GM19468 (cell line): Measurements from ENCODE around the gene NT5DC3.

Experiments
- ATAC-seq: cut with Tn5 transposase; IDR thresholded peaks from one replicate; pipeline ENCODE4 v1.9.1; 2021; ENCODE audit warnings: mild to moderate bottlenecking, moderate library complexity, moderate number of reproducible peaks; ENCODE audit not compliant: unreplicated experiment; ENCODE audit errors: extremely low read depth

Gene NT5DC3

DNA sequence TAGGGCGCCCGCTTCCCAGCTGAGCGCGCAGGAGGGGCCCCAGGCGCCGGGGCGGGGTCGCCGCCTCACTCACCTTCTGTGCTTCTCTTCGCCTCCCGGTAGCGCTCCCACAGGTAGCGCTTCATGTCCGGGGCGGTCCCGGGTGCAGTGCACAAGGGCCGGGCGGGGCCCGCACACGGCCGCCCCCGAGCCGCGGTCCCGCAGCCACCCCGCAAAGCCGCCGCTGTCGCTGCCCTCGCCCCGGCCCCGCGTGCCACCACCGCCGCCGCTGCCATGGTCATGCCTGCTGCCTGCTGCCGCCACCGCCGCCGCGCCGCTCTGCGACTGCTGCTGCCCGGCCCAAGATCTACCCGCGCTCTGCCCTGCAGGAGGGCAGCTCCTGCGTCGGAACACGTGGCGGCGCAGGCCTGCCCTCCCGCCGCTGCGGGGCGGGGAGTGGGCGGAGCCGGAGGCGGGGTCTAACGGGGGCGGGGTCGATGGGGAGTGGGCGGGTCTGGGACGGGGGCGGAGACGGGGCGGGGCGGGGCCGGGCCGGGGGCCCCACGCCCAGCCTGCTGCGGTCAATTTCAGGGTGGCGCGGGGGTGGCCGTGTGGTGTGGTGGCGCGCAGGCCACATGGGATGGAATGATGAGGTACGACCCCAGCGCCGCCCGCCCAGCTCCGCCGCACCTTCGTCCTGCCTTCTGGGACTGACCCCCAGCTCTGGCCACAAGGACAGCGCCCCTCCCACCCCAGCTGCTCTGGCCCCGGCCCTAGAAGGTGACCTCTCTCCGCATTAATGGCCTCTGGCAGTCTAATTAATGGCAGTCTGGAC is at the start of gene NT5DC3:
TSS of gene NT5DC3 (minus strand) at position 359 of the 814 bp plus-strand sequence. CDS start at position 281, 78 bp downstream.
- ATAC-seq: peak; percentile 87

DNA sequence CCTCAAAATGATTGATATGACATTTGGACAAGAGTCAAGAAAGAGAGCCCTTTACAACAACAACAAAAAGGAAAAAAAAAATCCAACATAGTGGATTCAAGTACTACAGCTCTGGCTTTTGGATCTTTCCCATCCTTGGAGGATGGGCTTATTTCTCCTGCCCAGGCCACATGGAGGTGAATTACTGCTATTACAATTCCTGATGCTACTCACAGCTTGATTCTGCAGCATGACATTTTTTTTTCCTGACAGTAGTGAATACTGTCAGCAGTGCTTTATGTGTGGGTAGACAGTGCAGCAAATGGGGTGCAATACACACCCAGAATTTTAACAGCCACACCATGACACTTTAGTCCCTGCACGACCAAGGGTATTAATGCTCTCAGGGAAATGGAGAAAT is 46.7 kb upstream of the NT5DC3 start:
- ATAC-seq: no peak

DNA sequence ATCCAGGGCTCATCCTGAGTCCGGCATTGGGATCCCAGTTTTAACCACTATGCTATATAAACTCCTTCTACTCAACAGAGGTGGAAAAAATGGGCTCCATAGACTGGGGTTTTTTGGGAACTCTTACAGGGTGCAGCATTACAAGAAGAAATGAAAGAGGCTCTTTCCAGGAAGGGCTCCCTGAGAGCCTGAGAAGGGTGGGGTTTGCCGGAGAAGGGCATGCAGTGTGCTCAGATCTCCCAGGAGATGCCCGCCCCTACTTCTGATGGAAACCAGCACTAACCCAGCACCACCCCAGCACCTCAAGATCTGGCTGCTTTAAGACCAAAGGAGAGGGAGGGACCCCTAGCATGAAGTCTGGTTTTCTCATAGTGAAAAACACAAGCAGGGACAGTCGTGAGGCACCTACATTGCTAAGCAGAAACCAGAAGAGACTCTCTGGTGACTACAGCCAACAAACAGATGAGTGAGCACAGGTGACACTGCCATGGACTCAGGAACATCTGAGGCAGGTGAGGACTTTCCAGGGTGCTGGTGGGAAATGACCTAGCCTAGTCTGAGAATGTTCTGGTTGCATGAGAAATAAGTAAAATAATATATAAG is 45.3 kb upstream of the NT5DC3 start:
- ATAC-seq: no peak

DNA sequence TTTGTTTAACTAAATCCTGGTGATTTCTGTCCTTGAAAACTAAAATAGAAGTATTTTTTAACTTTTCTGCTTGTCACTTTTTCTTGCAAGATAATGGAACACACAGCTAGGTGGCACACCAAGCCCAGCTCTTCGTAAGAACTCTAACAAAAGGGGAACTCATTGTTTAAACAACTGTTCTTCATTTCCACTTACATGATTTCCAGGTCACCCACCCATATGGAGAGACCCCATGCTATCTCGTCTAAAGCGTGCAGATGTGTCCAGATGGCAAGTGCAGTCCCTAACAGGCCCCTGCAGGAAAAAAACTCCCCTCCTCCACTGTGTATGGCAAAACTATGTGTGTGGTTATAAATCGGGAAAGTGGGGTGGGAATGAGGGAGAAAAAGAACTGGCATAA is 43.3 kb upstream of the NT5DC3 start:
- ATAC-seq: no peak

DNA sequence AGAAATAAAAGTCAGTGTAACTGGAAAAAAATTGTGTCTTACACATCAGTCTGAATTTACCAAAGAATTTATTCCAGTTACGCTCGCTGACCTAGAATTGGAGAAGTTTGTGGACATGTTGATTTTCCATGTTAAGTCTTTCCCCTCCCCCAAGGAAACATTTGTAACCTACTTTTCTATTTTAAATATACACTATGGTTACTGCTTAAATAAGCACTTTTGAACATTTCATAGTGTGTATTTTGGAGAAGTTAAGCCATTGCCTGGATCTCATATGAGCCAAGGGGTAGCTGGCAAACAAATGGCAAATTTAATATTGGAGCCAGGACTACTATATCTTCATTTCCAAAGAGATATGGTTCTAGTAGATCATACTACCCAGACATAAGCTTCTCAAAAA is 42.9 kb upstream of the NT5DC3 start:
- no peak for ATAC-seq

DNA sequence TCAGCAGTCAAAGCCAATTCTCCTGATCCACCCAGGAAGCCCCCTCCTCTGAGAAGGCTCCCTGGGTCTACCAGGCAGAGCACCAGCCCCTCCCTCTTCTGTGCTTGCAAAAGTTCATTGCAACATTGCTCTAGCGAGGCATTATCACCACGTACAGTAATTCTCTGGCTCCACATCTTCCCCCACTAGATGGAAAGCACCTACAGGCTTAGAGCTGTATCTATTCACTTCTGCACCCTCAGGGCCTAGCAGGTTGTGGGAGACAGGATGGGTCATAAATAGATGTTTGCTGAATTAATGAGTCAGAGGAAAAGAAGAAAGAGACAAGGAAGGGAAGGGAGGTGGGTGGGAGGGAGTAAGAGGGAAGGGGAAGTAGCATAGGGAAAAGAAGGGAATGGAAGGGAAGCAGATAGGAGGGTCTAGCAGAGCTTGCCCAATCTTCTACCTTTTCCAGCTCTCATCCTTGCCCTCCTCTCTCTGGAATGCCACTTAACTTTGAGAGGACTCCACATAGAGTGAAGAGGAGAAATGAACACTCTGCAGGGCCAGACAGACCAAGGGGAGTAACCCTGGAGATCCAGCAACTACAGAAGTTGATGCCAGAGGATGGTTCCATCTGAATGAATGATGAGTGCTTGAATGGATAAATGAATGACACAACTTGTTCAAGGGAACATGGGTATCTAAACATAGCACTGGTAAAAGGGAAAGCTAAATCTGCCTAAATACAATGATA is 42.0 kb upstream of the NT5DC3 start:
- no peak for ATAC-seq

DNA sequence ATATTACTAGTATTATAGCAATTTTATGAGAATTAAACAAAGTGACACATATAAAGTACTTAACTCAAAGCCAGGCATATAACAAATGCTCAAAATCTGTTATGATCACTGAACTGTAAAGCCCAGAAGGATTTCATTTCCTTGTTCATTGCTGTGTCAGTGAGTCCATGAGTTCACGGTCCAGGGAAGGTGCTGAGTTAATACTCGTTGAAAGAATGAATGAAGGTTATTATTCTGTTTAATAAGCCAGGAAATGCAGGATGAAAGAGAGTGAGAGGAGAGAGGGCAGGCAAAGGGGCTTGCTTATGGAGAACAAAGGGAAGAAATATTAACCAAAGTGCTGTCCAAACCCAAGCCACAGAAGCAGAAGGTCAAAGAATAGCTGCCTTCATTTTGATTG is 40.2 kb upstream of the NT5DC3 start:
- ATAC-seq: no peak

DNA sequence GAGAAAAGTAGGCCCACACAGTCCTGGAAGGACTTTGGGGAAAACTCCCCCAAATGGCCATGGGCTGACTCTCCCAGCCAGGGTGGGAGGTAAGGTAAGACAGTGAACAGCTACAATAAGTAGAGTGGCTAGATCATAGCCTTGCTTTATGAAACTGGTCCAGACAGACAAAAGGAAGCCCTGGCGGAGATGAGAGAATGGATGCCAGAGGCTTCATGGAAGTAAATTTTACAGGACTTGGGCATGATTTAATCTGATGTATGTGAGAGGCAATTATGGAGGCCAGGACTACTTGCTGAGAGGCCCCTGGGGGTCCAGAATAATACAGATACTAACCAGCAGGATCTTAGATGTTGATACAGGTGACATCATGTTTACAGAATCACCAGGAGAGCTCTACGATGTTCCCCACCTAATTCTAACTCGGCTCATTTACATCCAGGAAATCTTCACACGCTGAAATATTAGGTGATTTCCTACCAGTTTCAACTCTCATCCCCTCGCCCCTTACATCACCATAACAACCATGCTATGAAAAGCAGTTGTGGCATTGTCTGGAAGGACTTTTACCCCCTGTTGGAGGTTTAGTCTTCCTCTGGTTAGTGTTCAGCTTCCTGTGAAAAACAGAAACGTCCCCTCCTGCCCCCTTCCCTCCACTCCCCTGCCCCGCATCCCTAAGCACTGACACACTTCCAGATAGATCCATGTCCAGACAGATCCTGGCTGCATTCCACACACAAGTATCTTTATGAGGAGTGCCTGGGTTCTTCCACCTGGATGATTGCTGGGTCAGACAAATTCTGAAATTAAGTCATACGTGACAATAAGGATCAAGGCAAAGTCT is 39.5 kb upstream of the NT5DC3 start:
- no peak for ATAC-seq

DNA sequence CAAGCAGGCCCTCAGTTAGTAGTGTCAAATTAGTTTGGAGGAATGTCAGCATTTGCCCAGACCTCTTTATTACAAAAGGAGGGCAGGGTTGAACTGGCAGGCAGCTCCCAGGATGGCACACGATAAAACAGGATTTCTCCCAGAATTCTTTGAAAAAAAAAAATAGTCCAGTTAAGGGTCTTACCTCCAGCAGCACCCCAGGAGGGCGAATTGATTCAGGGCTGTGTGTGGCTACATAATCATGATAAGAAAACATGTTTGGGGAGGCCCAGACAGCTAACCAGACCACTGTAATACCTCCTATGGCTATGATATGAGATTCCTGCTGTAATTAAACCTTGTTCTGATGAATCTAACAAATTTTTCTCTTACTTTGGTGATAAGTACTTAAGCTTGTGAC is 38.8 kb upstream of the NT5DC3 start:
- ATAC-seq: no peak

DNA sequence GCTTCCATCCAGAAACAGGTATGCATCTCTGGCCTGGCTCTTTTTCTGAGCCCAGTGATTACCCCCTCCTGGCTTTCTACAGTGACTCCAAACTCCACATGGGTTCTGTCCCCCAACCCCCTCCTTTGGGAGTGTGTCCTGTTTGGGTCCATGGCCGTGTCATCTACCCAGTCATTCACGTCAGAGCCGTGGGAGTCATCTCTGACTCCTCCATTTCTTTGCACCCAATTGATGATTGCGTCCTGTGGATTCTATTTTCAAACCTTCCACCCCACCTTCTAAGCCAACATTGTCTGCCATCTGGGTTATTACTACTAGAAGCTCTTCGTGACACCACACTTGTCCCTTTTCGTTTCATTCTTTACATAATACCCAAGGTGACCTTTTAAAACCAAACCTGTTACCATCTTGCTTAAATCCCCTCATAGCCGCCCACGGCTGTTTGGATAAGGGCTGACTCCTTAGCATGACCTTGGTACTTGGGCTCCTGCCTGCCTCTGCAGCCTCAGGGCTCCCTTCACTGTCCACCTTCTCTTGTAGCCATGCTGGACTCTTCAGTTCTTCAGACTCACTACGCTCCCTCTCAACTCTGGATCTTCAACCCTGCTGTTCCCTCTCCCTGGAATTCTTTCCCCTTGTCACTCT is 38.1 kb upstream of the NT5DC3 start:
- ATAC-seq: no peak

DNA sequence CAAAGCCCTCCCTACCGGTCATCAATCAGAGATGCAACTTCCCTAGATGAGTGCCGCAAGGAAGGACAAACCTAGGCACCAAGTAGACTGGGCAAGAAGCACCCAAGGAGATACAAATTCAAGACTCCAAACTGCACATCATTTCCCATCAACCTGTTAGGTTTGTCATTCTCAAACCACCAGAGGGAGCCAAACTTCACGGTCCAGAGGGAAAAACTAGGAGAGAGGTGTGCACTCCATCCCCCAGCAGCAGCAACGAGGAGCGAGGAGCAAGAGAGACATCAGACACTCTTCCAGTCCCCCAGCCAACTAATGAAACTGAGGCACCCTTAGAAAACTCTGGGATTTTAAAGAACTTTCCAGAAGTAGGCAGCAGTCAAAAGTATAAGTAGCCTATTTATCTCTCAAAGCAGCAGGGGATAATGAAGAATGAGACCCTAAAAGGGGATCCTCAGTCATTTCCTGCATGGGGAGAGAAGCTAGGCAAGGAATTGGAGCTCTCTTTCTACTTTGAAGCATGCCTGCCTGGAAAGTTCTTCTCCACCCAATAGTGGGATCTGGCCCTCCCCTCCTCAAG is 37.0 kb upstream of the NT5DC3 start:
- ATAC-seq: no peak

DNA sequence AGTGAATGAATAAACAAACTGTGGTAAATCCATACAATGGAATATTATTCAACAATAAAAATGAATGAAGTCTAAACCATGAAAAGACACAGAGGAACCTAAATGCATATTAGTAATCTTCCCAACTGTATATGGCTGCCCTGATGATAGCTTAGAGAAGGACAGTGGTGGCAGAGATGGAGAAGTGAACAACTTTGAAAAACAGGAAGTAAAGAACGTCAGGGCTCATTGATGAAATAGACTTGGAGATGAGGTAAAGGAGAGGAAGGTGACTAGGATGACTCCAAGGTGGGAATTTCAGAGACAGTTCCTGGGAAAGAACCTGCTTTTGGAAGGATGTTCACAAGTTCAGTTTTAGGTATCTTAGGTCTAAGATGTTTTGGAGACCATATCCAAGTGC is 36.3 kb upstream of the NT5DC3 start:
- no peak for ATAC-seq

DNA sequence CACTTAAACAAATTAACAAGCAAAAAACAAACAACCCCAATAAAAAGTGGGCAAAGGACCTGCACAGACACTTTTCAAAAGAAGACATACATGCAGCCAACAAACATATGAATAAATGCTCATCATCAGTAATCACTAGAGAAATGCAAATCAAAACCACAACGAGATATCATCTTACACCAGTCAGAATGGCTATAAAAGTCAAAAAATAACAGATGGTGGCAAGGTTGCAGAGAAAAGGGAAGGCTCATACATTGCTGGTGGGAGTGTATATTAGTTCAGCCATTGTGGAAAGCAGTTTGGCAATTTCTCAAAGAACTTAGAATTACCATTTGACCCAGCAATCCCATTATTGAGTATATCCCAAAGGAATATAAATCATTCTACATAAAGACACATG is 34.6 kb upstream of the NT5DC3 start:
- no peak for ATAC-seq

DNA sequence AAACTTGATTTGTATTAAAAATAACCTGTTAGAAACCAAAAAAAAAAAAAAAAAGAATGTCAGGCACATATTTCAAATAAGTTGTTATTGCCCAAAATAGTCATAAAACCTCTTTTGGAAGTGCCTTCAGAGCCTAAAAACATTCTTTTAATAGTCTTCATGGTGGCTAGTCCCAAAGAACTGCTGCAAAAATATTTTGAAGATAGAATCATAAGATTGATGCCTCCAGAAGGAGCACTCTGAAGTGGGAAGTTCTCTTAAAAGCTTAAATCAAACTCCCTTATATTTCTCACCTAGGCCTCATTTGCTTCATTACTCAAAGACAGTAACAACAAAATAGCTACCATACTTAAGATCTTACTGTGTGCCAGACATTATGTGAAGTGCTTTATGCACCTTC is 27.2 kb upstream of the NT5DC3 start:
- ATAC-seq: no peak

DNA sequence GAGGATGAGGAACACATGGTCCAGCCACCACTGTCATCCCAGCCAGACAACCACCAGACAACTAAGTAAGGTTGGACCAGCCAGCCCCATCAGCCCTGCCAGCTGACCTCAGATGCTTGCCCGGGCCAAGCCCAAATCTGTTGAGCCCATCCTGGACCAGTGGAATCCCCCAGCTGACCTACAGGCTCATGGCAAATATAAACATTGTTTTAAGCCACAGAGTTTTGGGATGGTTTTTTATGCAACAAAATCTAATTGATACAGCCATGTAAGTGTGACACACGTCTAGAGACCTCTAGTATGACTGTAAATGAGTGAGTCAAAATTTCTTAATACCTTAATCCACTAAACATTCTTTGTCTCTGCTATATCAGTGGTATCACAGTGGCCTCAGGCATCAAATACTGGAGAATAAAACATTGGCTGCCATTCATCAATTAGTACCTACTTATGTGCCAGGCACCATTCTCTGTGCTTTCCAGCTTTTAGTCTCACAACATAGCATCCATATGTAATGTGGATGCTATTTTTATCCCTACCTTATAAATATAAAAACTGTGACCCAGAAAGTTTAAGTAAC is 24.2 kb upstream of the NT5DC3 start:
- ATAC-seq: no peak

DNA sequence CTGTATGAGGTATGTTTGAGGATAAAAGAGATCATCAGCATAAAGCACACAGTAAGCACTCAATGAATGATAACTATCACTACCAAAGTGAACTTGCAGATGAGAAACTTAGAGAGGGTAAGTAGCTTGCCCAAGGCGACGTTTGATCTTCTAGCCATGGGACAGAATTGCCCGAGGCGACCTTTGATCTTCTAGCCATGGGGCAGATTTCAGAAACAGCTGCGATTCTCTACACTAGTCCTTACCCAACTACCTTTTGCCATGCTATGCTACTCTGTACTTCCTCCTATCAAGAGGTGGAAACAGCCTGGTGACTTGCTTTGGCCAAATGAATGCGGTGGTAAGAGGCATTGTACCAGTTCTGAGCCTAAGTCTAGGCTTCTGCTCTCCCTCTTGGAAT is 23.7 kb upstream of the NT5DC3 start:
- no peak for ATAC-seq

DNA sequence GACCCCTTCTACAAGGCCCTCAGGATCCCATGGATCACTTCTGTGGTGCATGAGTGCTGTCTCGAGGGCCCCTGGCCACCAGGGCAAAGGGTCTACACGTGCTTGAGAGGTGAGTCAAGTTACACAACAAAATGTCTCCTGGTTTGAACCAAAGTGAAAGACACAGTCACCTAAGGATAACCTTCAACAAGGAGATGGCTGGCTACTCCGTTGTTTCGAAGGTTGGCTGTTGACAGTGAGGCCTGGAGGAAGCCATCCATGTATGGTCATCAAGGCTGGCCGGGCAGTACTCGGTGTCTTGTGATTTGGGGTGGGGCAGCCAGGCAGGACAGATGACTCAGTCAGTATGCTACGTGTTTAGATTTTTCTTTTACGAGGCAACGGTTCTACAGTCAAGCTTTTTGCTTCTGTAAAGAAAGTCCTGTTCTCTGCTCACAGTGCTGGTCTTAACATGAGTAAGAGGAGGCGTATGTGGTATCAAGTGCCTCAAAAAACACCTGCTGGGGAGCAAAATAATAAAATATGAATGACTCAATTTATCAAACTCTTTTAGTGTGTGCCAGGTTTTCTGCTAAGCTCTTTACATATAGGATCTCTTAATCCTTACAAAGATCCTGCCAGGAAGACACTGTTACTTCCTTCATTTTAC is 18.0 kb upstream of the NT5DC3 start:
- ATAC-seq: no peak

DNA sequence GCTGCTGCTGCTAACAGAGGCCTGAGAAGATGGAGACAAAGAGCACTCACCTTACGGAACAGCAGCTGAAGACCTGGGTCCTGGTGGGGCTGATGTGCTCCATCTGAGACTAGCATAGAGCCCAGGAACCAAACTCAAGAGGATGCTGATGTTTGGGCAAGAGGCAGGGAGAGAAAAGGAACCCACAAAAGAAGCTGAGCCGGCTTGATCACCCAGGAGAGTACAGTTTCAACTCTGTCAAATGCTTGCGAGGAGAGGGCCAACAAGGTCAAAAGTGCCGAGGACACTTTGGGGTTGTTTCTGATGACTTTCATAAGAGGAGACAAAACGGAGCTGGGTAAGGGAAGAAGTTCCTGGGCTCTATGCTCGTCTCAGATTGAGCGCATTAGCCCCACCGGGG is 17.3 kb upstream of the NT5DC3 start:
- ATAC-seq: no peak

DNA sequence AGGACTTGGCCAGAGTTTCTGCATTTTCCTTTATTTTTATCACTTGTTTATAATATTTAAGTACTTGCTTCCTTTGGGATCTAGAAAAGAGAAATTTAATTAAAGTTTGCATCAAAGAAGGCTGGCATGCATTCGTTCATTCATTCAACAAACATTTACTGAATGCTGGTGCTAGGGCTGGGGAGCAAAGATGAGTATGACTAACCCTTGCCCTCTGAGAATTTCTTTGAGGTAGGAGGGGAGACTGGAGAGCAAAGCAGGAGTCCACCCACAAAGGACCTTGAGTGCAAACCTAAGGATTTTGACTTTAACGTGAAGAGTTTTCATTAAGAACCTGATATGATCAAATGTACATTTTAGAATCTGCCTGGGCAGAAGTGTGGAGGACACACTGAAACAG is 16.1 kb upstream of the NT5DC3 start:
- no peak for ATAC-seq
